IPS-NIHi7 (cell line): ENCODE measurements around the gene NEMP2.
"Not testable (repeated sequence)": the region's sequence is repeated elsewhere in the genome, so short reads cannot be mapped to it uniquely, and the experiment has no call there.

Experiments used
- DNase-seq: peaks from one replicate; pipeline ENCODE4 v3.0.0; 2012; ENCODE audit warnings: mixed read lengths; ENCODE audit errors: extremely low spot score

Gene NEMP2

DNA sequence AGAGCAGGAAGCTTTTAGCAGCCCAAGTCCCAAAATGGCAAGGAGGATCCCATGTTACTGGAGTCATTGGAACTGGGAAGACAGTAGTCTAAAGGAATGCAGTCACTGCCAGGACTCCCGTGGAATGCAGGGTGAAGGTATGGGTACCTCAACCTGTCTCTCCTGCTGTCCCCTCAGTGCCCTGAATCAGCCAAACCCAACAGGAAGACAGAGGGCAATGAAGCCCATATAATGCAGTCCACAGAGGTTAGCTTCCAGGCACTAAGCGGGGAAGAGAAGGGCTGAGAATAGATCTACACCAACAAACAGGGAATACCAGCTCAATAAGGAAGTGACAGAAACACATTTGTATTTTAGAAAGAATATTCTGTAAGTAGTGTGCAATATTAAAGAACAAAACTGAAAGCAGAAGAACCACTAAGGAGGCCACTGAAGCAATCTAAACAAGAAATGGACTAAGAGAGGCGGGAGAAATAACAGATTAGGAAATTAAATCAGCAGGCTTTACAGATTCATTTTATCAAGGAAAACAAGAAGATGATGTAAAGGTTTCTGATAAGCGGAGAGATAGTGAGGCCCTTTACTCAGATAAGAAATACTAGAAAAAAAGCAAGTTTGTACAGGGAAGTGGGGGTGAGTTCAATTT lies 8.3 kb downstream of the NEMP2 start:
- no peak for DNase-seq

GRCh38 chr2:190524928-190525327 lies 9.6 kb downstream of the NEMP2 start:
- no peak for DNase-seq

DNA sequence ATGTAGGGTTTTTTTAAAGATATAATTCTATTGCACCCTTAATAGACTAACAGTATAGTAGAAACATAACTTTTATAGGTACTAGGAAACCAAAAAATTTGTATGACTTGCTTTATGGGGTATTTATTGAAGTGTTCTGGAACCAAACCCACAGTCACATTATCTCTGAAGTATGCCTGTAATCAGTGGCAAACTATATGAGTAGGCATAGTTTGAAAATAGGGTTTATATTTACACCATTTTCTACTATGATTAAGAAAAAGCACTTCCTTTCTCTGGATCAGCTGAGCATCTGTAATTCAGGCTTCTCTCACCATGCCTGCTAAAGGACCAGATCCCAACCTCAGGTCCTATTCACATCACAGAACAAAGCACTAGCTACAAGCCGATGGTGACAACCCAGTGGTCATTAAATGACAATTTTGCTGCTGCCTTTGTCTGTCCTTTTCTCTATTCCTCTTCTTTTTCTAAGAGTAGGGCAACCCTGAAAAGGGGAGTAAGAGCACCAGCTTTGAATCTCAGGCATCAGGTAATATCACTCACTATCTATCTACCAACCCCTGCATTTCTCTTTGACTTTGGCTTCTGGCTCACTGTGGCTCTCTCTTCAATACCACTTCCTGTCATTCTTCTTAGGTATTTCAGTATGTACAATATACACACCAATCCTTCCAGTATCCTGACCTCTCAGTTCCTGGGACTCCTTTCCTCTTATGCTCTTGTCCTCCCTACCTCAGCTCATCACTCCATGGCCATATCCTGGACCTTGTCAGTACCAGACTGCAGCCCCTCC lies 14.4 kb downstream of the NEMP2 start:
- no peak for DNase-seq

DNA sequence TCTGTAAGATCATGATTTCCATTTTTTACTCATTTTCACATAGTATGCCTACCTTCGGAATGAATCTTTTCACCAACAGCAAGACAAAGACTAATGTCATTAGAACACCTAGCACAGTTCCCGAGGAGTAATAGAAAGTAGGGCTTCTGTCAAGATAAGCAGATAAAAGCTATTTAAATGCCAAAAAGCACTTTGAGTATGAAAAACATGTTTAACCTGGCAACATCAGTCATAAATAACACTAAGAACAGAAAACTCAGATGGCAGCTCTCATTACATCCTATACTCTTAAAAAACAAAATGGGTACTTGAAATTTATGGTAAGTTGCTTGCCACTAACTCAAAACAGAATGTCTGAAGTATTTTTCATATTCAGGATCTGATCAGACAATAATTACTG lies 17.1 kb downstream of the NEMP2 start:
- no peak for DNase-seq

DNA sequence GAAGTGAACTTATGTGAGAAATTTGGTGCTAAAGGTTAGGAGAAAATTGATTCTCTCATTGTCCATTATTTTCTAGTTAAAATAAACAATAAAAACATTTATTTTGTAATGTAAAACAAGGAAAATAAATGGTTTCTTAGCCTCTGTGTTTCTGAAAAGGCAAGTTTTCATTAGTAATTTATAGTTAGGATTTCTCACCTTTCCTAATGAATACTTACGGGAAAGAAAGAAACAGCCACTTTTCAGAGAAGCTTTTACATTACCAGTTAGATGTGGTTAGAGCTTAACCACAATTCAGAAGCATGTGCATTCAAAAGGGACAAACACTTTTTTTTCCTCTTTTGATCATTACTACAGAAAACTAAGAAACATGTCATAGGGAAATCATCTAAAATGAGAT lies 18.8 kb downstream of the NEMP2 start:
- DNase-seq = no peak

- DNase-seq = no peak
These were observed 19.8 kb downstream of the NEMP2 start for GRCh38 chr2:190514676-190515075.

DNA sequence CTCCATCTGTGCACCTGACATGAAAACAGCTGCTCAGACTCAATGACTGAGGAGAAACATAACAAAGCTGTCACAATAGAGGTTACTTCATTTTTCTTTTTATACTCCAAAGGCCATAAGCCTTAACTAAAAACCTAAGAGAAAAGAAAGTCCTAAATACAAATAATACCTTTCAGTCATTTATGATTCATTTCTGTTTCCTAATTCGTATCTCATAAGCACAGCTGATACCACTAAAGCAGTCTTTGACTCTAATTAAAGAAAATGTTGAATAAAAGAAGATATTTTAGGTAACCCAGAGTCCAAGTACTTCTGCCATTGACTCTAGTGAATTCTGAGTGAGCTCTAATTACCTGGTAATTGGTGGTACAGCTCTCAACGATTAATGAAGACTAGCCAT lies 20.6 kb downstream of the NEMP2 start:
- no peak for DNase-seq

GRCh38 chr2:190512539-190513095 lies 21.9 kb downstream of the NEMP2 start:
- DNase-seq = no peak

DNA sequence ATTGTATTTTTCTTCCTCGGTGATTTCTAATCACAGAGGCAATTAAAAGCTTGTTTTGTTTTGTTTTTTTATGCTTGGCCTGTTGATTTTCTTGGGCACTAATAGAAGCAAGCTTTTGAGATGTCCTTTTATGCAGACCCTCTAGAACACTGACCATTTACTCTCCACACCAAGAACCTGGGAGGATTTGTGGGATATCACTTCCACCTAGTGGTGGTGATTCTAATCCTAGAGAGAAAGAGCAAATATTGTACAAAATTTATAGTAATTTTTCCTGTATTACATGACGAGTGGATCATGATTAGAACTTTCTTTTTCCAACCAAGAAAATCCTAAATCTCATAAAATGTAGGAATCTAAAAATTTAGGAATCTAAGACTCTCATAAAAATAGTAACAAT lies 23.4 kb downstream of the NEMP2 start:
- no peak for DNase-seq

- DNase-seq = not testable (repeated sequence)
These were observed 24.6 kb downstream of the NEMP2 start for GRCh38 chr2:190509895-190510294.

GRCh38 chr2:190507135-190507534 lies 27.4 kb downstream of the NEMP2 start:
- DNase-seq = no peak

DNA sequence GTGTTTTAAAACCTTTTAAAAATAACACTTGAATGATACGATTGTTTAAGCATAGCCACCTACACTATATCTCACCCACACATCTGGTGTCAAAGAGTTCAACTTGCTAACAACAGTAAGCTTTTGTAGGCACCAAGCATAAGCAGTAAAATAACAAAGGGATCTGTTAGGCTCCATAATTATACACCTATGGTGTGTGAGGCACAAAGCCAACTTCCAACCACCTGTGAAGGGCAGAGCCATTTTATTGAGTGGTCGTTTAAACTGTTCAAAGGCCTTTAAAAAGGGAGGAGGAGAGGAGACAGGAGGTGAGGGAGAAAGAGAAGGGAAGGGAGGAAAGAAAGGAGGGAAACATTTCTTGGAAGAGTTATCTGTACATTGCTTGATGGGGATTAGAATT lies 27.9 kb downstream of the NEMP2 start:
- no peak for DNase-seq

GRCh38 chr2:190505696-190506095 lies 28.8 kb downstream of the NEMP2 start:
- DNase-seq = no peak

DNA sequence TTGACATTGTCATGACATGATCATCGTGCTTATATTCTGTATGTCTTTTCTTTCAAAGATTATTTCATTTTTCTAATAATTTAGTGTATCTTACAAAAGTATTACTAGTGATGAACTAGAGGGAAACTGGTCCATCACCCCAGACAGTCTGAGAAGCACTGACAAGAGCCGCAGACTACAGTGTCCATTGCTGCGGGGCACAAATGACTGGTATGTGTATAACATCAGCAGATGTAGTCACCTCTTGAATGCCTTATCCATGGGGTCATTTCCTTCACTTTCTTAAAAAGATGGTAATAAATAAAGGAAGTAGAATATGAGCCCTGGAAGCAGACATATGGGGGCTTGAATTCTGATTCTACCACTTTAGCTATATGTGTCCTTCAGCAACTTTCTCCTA lies 29.6 kb downstream of the NEMP2 start:
- DNase-seq = no peak

- no peak for DNase-seq
These were observed 31.4 kb downstream of the NEMP2 start for GRCh38 chr2:190503088-190503487.

DNA sequence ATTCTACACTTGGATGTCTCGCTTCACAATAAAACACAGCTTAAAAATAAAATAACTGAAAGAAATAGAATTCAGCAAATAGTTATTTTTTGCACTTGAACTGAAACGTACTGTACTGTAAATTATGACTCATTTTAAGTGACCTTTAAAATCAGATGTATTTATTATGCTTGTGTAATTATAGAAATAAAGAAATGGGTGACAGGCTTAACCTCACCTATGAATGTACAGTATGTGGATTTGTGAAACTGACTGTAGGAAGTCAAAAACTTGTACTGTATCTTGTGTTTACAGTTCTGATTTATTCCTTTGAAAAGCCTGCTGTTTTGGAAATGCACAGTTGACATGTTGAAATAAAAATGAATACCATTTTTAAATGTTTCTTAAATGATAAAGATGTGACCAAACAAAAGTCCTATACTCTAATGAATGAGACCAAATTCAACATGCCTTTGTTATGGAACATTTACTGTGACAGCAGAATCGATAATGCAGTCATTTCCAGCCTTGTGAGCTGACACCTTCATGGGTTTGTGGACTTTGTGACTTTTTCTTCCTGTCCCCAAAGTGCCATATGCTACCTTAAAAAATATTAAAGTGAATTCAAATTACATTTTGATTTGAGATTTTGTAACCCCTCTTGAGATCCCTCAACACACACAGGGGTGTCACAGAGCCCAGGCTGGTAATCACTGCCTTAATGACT lies 32.7 kb downstream of the NEMP2 start:
- DNase-seq = no peak

DNA sequence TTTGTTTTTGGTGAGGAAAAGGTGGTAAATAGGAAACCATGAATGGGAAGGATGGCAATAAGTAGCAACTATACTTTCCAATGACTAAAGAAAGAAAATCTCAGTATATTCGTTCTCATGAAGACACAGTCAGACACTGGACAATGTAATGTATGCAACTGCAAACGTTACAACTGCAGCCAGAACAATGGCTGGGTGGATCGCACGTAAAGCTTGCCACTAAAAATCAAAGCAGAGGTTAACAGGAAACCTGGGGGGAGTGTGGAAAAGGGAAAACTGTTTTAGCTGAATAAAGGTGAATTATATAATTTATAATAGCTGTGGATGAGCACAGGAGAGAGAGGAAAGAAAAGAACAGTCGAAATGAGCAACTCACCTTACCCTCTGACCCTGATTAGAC lies 33.3 kb downstream of the NEMP2 start:
- DNase-seq = no peak

- DNase-seq = no peak
These were observed 34.4 kb downstream of the NEMP2 start for GRCh38 chr2:190500054-190500502.

GRCh38 chr2:190499273-190499672 lies 35.2 kb downstream of the NEMP2 start:
- DNase-seq = no peak

- no peak for DNase-seq
These were observed 37.1 kb downstream of the NEMP2 start for GRCh38 chr2:190497428-190497827.

- not testable (repeated sequence) for DNase-seq
These were observed 39.8 kb downstream of the NEMP2 start for GRCh38 chr2:190494600-190495227.

- DNase-seq = no peak
These were observed 41.4 kb downstream of the NEMP2 start for GRCh38 chr2:190493095-190493494.
